ENCODE data around the gene SMIM38. TPM values are rescaled to one million over a fixed set of nuclear protein-coding genes. Genes with fewer than 3 reads are reported as not detected.
"Not testable (repeated sequence)": the region's sequence is repeated elsewhere in the genome, so short reads cannot be mapped to it uniquely, and the experiment has no call there.

The SMIM38 gene
- polyA plus RNA-seq, 5 donors, result 0.21 to 1.1 (median 0.75) TPM

DNA sequence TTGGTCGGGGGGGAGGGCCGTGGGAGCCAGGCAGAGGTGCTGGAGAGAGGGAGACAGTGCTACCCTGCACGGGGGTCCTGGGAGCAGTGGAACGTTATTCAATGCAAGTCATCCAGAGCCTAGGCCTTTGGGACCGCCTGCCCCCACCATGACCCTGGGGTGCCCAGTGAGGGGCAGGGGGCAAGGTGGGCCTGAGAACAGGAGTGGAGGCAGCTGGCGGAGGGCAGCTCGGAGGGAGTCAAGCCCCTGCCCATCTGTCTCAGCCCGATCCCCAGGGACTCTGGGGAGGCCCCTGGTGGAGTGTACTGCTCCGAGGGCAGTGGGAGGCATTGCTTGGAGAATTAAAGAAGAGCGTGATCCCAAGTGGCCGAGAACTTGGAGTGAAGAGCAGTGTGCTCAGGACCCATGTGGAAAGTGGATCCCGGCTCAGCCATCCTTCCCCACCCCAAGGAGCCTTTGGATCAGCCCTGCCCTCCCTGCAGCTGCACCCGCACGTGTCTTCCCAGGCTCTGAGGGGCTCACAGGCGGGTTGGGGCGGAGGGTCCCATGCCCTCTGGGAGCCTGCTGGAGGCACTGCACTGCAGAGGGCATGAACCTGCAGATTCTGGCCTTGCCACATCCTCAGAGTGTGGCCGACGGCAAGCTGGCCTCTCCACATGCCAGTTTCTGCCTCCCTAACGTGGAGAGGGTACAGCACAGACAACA is 34.0 kb upstream of the SMIM38 start:
- no peak for DNase-seq

DNA sequence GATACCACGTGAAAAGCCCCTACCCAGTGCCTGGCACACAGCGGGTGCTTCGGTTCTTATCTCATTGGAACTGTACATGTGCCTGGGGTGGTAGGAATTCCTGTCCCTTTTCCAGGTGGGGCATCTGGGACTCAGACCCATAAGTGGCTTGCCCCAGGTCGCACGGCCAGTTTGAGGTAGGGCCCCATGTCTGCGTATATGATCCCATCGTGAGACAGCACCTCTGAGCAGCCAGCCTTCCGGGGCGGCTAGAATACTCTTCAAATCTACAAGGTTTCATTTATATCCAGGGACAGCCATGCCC is 33.5 kb upstream of the SMIM38 start:
- no peak for DNase-seq

DNA sequence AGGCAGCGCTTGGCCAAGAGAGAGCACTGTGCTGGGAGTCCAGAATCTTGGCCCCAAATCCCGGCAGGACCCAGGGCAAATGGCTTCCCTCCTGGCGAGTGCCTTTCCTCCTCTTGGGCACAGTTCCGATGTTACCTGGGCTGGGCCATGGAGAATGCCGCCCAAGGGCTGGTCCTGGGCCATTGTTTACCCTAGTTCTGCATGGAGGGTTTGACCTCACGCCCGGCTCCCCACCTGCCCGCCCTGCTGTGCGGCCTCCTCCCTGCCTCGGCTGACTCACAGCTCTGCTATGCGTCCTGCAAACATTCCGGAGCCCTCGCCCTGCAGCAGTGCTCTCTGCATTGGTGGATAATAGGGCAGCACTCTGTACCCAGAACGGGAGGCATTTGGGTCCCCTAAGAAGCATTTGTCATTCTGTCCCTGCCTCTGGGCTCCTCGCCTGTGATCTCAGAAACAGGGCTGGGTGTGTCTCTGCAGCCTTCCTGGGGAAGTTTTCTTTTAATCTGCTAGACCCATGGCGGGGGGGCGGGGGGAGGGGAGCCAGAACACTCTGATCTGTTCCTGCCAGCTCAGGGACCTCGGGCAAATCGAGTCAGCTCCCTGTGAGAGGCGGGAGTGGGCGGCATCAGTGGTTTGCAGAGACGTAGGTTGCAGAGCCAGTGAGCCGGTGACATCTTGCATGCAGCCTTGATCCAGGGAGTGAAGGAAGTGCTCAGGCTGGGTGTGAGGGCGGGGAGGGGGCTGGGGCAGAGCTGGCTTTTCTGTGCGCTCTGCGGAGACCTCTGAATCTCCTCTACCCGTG is 32.9 kb upstream of the SMIM38 start:
- DNase-seq, result no peak

DNA sequence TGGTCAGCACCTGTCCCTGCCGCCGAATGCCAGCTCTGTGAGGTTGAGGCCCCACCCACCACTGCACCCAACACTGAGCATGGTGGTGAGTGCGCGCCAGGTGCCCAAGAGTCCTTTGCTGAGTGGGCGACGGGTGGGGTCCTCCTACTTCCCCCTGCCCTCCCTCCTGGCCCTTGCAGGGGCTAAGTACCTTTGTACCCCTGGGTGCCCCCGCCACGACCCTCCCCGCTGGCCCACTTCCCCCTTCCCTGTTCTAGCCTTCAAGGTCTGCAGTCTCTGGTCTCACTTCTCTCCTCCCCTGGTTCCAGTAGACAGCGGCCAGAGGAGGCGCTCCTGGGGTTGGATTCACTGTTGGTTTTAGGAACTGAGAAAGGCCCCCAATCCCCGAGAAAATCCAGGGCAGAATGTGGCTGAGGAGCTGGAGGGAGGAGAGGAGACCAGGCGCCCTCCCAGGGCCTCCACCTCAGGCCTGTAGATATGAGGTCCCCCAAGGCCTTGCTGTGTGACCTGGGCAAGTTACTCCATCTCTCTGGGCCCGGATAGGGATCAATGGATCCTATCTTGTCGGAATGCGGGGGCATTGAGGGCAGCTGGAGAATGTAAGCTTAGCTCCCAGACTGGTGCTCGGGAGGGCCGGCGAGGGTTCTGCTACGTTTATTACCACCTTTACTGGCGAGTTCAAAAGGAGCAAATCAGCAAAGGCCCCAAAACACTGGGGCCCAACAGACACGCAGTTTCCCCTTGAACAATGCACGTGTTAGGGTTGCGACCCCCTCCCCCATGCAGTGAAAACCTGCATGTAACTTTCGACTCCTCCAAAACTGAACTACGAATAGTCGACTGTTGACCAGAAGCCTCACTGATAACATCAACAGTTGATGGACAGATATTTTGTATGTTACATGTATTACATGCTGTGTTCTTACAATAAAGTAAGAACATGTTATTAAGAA is 31.9 kb upstream of the SMIM38 start:
- DNase-seq, result no peak

DNA sequence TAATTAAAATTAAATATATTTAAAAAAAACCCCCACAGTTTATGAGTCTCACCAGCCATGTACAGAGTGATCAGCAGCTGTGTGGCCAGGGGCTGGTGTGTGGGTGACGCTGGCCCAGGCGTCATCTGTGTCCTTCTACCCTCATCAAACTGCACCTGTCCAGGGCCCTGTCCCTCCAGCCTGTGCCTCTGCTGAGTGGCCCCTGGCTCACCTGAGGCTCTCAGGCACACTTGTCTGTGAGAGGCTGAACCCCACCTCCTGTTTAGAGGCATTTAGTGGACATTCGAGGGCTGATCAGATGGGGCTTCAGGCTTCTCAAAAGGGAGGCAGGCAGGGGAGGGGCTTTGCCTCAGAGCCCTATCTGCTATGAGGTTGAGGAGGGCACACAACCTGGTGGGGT is 29.9 kb upstream of the SMIM38 start:
- DNase-seq, result no peak

DNA sequence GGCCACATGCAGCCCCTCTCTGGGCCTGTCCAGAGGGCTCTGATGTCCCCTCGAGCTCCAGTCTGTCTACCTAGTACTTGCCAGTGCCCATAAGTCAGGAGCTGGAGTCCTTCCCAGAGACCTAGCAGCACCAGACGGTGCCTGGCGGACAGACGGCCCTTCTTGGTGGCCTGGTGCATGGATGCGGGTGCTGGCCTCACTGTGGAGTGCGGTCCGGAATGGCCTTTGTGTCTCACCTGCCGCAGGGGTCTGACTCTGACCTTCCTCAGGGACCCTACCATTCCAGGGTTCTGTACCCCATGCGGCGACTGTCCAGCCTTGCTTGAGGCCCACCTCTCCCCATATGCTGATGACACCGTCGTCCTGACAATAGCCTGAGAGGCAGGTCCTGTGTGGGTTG is 29.4 kb upstream of the SMIM38 start:
- no peak for DNase-seq

DNA sequence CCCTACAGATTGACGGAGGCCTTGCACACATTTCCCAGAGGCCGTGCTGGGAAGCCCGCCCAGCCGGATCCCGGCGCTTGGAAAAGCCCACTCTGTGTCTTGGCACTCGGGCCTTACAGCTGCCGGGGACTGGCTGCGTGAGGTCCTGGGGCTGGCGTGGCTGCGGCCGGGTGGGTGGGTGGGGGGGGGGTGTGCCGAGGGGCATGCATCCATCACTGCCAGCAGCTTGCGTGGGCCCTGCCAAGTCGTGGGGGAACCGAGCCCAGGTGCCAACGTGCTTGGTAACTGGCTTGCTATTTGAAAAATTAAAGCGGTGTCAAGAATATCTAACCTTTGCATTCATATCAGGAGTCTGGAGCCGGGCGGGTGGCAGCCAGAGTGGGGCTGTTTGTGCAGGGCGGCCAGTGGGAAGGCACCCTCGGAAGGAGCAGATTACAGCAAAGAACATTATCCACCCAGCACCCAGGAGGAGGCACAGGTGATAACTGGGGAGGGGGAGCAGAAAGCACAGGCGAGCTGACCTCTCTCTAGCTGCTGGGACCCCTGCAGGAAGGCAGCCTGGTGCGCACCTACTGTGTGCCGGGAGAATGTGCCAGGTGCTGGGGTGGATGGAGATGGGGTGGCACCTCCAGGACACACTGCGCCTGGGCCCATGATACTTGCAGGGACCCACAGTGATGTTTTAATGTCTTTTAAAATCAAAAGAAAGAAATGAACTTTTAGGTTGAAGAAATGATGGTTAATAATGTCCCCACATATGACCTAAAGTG is 28.5 kb upstream of the SMIM38 start:
- DNase-seq, result no peak

DNA sequence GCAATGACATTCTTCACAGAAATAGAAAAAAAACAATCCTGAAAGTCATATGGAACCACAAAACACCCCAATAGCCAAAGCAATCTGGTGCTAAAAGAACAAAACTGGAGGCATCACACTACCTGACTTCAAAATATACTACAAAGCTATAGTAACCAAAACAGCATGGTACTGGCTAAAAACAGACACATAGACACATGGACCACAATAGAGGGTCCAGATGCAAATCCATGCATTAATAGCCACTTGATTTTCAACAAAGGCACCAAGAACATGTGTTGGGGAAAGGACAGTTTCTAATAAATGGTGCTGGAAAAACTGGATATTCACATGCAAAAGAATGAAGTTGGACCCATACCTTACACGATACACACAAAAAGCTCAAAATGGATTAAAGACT is 27.9 kb upstream of the SMIM38 start:
- no peak for DNase-seq

DNA sequence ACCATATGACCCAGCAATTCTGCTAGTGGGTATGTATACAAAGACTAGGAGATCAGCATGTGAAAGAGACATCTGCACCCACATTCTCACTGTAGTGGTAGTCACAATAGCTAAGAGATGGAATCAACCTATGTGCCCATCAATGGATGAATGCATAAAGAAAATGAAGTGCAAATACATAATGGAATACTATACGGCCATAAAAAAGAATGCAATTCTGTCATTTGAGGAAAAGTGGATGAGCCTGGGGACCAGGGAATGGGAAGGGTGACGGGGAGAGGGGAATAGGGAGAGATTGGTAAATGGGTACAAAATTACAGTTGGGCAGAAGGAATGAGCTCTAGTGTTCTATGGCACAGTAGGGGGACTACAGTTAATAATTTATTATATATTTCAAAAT is 26.7 kb upstream of the SMIM38 start:
- DNase-seq, result no peak

DNA sequence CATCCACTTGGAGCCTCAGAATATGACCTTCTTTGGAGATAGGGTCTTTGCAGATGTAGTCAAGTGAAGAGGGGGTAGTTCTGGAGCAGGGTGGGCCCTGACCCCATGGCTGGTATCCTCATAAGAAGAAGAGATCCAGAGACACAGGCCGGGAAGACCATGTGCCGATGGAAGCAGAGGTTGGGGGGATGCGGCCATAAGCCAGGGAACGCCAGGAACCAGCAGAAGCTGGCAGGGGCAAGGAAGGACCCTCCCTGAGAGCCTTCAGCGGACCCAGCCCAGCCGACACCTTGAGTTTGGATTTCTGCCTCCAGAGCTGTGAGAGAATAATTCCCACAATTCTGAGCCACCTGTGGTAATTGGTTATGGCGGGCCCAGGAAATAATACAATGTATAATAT is 26.1 kb upstream of the SMIM38 start:
- DNase-seq, result no peak

DNA sequence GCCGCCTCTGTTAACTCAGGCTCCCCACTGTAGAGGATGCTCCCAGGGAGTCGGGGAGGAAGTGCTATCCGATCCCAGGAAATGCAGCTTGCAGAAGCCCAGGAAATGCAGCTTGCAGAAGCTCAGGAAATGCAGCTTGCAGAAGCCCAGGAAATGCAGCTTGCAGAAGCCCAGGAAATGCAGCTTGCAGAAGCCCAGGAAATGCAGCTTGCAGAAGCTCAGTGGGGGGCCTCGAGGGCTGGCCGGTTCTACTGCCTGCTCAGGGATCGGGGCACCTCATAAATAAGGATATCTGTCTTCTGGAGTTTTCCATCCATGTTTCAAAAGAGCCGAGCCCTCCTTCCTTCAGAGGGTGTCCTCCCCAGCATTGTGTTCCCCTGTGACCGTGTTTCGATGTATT is 25.1 kb upstream of the SMIM38 start:
- DNase-seq, result no peak

DNA sequence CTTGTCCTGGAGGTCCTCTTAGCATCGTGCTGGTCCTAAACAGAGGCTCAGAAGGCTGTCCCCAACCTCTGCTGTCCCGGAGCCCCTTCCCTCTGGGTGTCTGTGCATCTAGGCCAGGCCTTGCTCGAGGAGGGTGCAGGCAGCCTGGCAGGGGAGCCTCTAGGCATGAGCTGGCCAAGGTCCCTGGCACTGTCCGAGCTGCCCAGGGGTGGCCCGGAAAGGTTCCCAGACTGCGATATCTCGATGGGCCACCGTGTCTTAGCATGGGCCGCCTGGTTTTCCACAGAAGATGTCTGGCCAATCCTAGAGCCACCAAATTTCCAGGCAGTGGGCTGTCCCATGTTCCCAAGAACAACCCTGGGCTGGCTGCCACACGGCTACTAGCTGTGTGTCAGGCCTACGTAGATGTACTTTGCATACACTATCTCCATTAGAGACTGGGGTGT is 24.6 kb upstream of the SMIM38 start:
- DNase-seq, result no peak

DNA sequence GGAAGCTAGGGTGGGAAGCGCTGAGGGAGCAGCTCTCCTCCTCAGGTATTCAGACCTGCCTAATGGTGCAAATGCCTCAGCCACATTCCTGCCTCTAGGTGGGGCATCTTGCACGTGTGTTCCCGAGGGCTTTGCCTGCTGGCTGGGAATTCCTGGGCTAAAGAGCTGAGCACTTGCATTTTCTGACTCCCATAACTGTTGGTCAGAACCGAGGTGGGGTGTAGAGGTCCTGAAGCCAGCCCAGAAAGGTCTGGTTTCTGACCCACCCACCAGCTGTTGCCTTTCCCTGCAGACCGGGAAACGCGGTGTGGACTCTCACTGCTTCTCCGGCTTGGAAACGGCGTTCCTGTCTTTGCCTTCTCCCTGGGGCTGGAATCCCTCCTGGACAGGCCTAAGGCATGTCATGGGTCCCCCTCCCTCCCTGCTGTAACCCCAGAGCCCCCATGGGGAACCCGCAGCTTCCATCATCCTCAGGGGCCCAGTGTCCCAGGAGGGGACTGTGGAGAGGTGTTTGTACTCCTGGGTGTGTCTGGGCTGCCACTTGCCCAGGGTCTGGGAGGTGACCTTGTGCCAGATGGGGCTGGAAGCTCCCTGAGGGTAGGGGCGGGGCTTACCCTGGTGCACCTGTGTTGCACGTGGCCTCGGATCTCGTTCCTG is 24.0 kb upstream of the SMIM38 start:
- DNase-seq, result peak; percentile 70 to 83

DNA sequence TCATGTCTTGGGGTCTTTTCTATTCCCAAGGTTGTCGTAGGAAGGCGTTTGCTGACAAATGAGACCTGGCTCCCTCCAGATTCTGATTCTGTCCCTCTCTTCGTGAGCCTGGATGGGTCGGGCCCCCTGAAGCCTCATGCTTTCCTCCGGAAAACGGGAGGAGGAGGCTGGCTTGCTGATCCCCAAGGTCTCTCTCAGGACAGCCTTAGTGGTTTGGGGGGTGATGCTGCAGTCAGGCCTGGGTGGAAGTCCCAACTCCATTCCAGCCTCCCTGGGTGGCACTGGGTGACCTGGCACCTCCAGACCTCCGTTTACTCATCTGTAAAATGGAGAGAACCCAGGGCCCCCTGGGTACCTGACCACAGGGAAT is 23.4 kb upstream of the SMIM38 start:
- DNase-seq, result no peak

DNA sequence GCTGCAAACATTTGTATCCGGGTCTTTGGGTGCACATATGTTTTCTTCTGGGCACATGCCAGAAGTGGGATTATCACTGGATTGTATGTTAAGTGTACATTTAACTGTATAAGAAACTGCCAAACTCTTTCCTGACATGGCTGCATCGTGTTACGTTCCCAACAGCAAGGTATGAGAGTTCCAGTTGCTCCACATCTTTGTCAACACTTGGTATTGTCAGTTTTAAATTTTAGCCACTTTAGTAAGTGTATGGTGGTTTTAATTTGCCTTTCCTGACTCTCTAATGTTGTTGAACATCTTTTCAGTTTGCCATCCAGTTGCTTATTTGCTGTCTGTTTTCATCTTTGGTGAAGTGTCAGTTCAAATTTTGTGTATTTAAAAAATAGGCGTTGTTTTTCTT is 22.5 kb upstream of the SMIM38 start:
- no peak for DNase-seq

DNA sequence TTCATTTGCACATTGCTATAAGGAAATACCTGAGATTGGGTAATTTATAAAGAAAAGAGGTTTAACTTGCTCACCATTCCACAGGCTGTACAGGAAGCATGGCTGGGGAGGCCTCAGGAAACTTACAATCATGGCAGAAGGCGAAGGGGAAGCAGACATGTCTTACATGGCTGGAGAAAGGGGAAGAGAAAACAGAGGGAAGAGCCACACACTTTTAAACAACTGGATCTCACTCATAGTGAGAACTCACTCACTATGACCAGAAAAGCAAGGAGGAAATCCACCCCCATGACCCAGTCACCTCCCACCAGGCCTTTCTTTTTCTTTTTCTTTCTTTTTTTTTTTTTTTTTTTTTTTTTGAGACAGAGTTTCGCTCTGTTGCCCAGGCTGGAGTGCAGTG is 21.6 kb upstream of the SMIM38 start:
- not testable (repeated sequence) for DNase-seq

DNA sequence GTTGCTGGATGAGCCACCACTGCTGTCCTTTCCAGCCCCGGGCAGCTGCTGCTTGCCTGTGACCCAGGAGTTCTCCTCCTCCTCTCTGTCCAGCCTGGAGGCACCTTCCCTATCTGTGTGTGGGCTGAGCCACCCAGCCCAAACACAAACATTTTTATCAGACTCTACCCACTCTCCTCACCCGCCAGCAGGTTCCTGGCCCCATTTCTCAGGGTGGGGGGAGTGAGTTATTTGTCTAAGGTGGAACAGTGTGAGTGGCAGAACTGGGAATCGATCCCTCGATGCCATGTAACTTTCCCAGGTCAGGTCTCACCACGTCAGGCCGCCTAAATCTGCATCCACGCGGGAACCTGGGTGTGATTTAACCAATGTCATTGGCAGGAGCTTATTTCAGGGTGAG is 20.8 kb upstream of the SMIM38 start:
- DNase-seq, result no peak

DNA sequence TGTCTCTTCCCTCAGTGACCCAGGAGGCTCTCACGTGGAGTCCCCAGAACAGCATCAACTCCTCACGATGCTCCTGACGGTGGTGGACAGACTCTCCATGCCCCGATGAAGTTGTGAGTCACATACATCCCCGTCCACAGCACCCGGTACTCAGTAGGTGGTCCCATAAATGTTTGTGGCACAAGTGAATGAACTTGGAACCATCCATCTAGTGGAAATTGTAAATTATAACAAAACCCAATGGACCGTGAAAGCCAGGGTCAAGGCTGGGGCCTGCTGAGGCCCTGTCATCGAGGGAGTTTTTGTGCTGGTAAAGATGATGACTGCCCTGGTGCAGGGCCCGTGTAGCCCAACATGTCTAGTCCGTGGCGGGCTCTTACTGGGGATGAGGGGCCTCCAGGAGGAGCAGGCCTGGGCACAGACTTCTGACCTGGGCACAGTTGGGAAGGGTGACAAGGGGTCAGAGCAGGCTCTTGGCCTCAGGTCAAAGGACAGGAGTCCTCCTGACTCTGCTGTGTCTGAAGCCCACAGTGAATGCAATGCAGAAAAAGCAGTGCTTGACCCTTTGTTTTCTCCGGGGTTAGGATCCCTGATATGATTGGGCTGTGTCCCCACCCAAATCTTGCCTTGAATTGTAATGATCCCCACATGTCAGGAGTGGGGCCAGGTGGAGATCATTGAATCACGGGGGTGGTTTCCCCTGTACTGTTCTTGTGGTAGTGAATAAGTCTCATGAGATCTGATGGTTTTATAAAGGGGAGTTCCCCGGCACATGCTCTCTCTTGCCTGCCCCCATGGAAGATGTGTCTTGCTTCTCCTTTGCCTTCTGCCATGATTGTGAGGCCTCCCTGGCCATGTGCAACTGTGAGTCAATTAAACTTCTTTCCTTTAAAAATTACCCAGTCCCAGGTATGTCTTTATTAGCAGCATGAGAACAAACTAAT is 20.0 kb upstream of the SMIM38 start:
- no peak for DNase-seq

DNA sequence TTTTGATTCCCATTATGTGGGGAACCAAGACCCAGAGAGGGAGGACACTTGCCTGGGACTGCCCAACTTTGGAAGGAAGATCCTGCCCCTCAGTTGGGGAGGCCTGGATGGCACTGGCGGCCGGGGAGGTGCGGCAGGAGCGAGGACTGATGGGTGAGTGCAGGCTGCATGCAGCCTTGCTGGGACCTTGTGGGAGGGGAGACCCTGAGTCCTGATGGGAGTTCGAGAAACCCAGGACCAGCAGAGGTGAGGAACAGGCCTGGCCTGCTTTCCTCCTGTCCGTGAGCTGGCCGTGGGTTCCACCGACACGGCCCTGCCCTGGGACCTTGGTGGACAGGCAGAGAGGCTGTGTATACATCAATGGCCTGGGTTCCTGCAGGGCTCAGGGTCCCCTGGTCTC is 19.3 kb upstream of the SMIM38 start:
- DNase-seq, result no peak
